ENCODE measurements around the gene TTC33.
"Not testable (repeated sequence)": the region's sequence is repeated elsewhere in the genome, so short reads cannot be mapped to it uniquely, and the experiment has no call there.

TTC33 gene

DNA sequence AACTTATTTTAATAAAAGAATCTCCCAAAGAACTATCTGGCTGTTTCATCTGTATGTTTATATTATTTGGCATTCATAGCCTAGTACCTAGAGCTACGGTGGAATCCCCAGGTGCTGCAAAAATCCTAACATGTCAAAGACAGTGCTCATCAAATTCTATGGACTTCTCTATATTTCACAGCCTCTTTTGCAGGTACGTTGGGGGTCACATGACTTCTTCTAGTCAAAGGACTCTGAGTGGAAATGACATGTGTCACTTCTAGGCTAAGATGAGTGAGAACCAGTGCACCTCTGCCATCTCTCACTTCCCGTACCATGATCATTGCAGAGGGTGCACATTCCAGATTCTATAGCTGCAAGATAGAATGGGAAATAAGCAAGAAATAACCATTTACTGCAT is 148.6 kb downstream of the TTC33 start:
- DNase-seq (ENCODE audit: low read depth) = no peak

DNA sequence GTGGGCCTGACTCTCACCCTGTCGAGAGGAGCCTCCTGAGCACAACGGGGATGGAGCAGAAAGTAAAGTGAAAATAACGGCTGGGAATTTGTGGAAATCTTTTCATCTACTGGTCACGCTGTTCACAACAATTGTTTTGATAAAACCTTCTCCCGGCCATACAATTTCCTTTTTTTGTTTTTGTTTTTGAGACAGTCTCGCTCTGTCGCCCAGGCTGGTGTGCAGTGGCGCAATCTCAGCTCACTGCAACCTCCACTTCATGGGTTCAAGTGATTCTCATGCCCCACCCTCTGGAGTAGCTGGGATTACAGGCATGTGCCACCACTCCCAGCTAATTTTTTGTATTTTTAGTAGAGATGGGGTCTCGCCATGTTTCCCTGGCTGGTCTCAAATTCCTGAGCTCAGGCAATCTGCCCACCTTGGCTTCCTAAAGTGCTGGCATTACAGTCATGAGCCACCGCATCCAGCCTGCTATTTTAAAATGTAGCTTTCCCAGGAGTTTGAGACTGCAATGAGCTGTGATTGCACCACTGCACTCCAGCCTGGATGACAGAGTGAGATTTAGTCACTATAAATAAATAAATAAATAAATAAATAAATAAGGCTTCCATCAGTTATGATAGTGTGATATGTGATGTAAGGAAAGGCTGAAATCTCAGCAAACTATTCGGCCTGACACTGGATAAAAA is 149.5 kb downstream of the TTC33 start:
- DNase-seq (ENCODE audit: low read depth) = no peak

DNA sequence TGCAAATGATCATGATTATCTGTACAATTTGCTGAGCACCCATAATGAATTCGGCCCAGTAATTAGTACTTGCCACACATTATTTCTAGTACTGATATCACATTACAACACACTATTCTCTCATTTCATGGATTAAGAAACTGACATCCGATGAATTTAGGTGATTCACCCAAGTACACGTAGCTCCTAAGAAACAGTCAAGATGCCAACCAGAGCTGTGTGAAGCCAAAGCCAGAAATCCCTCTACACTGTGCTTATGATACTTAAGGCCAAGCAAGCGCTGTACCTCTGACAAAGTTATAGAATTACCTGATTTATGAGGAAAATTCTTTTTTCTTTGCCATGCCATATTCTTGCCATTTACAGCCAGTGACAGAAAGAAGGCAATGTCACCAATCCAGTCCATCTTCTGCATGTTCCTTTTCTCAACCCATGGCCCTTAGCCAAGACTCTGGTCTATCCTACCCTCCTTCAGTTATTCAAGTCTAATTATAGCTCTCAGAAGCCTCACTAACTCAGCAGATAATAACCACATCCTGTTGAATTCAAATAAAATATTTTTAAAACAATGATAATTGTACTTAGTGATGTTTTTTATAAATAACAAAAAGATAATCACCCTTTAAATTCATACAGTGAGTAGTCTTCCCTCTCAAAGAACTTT is 150.3 kb downstream of the TTC33 start:
- no peak for DNase-seq (ENCODE audit: low read depth)

DNA sequence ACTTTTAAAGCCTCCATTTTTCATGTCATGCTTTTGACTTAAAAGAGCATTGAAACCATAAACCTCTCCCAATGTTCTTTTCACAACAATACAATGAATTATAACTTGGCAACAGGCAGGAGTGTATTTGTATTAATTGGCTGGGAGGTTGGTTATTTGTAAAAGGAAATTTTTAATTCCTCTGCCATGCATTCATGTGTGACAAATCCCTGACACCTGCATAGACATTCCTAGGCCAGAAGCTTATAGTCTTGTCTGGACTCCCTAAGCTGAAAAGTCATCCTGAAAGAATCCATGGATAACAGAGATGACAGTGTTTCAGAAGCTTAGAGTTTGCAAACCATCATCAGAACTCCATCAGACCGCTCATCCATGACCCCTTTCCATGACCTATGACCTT is 152.4 kb downstream of the TTC33 start:
- DNase-seq (ENCODE audit: low read depth) = no peak

DNA sequence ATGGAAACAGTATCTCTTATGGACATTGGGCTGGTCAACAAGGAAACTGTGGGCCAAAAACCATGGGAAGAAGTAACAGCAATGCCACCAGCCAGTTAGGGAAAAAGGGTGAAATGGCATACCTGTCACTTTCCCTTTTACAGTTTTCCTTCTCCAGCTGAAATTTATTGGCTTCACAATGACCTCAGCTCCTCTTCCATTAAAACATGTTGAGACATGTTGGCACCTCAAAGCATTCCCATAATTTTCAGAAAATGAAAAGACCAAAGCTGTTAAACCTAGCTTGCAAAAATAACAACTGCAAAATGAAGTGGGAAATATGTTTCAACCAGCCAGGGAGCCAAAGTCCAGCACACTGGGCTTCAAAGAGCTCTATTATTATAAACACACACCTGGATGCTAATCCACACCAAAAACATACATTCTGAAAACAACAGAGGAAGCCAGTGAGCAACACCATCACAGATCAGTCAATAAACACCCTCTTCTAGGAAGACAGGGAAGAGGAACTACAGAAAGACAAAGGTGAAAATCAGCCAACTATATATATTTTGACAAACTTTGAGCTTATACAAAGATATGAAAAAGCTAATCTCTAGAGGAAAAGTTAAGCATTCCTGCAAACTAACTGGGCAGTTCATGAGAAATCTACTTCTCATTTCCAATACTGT is 154.4 kb downstream of the TTC33 start:
- no peak for DNase-seq (ENCODE audit: low read depth)

DNA sequence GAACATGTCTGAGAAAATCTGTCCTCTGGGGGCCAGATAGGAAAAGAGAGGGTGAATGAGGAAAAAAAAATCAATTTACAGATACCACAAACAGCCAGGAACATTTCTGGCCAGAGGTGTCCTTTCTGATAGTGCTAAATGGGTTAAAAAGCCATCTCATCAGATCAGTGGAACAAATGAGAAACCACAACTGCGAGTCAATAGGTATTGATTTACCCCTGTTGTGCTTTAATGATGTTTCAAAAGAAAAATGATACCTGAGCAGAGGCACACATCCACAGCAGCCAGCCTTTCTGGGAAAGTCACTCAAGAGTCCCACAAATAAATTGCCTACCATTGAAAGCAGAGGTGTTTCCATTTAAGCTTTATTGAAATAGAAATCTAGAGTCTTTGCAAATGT is 155.4 kb downstream of the TTC33 start:
- DNase-seq (ENCODE audit: low read depth) = no peak

DNA sequence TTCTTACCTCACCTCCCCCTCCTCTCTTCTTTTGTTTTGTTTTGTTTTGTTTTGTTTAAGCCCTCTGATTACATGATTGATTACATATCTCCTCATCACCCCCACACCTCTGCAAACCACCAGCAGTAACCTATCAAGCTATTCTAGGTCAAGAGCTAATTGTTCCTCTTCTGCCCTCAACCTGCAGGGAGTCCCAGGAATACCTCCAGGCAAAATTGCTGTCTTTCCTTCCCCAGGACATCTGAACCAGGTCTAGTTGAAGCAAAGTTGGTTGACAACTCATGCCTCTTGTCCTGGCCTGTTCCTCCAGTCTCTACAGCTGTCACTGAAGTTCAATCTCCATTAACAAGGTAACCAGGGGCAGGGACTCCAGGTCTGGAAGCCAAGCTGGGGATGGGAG is 156.1 kb downstream of the TTC33 start:
- no peak for DNase-seq (ENCODE audit: low read depth)

DNA sequence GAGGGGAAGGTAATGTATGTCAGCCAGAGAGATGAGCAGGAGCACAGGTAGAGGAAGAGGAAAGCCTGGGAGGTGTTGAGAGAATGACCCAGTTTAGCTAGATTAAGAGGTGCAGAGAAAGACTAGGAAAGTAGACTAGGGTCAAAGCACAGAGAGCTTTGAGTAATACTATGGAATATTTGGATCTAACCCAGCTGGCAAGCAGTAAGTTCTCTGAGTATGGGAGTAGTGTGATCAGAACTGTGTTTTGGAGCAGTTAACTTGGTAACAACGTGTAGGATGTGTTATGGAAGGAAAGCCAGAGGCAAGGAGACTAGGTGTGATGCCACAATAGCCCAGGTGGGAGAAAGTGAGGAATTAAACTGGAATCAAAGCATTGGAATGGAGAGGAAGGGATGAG is 160.9 kb downstream of the TTC33 start:
- peak; percentile 24 for DNase-seq (ENCODE audit: low read depth)

DNA sequence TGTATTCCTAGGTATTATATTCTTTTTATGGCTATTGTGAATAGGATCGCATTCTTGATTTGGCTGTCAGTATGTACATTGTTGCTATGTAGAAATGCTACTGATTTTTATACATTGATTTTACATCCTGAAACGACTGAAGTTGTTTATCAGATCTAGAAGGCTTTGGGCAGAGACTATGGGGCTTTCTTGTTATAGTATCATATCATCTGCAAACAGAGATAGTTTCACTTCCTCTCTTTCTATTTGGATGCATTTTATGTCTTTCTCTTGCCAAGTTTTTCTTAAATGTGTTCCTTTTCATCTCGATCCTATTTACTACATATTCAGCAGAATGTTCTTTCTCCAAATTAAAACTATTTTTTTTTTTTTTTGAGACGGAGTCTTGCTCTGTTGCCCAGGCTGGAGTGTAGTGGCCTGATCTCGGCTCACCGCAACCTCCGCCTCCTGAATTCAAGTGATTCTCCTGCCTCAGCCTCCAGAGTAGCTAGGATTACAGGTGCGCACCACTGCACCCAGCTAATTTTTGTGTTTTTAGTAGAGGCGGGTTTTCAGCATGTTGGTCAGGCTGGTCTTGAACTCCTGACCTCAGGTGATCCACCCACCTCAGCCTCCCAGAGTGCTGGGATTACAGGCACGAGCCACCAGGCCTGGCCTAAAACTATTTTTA is 163.9 kb downstream of the TTC33 start:
- DNase-seq (ENCODE audit: low read depth) = not testable (repeated sequence)

DNA sequence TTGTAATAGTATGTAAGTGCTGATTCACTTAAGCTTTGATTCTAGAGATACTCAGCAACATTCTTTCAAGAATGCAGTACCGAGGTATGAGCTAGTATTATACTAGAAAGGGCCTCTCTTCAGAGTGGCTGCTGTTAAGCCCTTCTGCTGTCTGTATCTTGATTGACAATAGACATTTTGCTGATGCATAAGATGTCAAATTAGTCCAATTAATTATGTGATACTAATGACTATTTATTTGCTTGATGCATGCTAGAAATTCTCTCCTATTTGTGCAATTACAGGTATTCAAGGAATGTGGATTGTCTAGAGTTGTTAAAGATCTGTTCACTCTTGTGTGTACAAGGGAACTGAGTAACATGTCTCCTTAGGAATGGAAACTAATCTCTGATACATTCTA is 168.4 kb downstream of the TTC33 start:
- DNase-seq (ENCODE audit: low read depth) = no peak

DNA sequence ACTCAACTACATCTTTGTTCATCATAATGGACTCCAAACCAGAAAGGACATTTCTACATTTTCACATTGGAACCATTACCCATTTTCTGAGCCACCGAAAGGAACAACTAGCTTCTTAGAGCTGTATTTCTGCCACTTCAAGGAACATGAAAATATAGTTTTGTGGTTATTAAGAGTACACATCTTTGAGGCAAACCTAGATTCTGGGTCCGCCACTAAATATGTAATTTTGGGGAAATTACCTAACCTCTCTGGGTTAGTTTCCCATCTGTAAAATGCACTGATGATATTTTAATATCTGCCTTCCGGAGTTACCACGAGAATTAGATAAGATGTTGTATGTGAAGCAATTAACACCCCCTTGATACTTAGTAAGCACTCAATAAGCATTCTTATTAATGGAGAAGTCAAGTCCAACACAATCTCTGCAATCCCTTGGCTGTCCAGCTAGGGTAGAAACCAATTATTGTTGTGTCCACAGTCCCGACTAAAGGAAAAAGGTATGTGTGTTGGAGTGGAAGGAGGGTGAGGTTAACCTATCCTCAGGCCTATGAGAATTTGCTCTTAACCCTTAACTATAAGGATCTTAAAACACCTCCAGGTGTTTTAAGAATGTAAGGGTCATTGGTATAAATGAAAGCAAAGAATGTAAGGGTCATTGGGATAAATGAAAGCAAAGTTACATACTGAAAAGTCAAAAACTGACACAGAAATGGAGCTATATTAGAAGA is 170.1 kb downstream of the TTC33 start:
- DNase-seq (ENCODE audit: low read depth) = no peak

DNA sequence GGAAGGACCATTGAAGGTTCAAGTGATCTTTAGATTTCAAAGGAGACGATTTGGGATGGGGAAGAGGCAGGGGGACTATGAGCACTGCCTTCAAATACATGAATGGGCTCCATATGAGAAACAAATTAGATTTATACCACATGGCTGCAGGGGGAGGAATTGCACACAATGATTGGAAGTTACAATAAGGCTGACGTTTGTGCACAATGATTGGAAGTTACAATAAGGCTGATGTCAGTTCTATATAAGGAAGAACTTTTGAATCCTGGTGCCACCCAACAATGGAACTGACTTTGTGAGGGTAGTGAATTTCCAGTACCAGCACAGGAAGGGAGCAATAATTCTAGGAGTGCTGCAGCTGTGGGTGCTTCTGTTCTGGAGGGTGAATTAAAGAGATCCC is 171.7 kb downstream of the TTC33 start:
- DNase-seq (ENCODE audit: low read depth) = no peak

DNA sequence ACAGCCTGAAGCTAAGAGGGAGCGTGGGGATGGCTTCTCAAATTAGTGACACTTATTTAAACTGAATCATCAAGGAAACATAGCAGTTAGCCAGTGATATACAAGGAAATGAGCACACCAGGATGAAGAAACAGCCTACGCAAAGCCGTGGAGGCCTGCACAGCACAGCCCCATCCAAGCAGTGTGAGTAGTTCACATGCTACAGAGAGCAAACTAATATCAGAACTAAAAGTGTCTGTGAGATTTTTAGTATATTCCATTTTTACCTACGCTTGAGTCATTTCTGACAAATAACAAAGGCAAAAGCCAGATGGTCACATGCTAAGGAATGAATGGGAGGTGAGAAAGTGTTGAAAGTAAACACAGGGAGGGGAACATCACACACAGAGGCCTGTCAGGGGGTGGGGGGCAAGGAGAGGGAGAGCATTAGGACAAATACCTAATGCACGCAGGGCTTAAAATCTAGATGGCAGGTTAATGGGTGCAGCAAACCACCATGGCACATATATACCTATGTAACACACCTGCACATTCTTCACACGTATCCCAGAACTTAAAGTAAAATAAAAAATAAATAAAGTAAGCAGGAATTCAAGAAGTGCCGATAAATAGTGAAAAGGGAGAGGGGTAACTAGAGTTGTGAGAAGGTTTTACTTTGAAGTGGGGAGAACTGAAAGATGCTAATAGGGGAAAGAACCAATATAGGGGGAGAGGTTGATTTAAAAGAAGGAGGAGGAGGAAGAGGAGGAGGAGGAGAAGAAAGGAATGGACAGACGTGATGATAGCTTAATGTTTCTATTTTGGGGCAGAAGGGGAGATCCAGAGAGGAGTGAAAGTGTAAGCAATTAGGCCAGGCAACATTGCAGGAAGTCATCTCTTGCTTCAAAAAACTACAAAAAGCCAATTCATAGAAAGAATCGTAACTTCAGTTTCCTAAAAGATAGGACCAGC is 177.0 kb downstream of the TTC33 start:
- DNase-seq (ENCODE audit: low read depth) = no peak

DNA sequence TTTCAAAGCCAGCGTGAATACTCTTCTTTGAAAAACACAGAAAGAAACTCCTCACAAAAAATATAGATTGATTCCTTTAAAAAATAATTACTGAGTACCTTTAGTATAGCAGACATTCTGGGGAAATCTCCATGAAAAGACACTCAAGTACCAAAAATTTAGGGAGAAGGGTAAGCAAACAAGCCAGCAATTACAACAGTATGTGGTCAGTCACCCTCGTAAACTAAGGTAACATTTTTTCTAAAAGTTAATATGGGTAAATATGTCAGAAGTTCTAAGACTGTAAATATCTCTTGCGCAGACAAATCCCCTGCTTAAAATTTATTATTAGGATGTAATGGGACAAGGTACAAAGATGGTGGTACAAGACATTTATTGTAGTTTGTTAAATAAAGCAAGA is 178.0 kb downstream of the TTC33 start:
- no peak for DNase-seq (ENCODE audit: low read depth)

DNA sequence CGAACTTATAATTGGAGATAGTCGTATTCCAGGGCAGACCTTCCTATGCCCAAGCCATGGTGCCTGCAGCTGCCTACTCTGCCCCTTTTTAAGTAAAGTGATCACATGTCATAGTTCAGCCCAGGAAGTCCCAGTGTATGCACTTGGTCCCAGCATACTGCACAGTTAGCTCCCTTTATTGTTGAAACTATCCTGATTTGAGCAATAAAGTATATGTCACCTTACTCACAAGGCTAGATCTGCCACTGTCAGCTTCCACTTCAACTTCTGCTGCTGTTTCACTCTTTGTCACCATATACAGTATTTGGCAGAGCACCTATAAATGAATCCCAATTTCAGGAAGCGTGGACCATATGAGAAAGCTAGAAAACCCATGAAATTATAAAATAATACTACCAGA is 179.8 kb downstream of the TTC33 start:
- no peak for DNase-seq (ENCODE audit: low read depth)

DNA sequence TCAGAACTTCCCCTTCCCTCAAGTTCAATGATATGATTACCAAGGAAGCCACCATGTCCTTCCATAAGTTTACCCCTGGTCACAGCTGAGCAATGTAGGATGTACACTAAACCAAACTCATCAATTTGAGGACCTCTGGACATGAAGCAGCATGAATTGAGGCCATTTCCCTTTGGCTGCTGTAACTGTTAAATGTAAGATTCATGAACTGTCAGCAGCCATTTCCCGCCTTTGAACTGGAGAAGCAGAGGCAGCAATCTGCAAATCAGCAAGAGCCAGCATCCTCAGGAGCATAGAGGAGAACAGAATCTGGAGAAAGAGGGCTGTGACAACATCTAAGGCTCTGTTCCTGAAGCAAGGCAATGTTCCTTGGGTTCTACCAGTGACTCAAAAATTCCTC is 180.3 kb downstream of the TTC33 start:
- DNase-seq (ENCODE audit: low read depth) = no peak

DNA sequence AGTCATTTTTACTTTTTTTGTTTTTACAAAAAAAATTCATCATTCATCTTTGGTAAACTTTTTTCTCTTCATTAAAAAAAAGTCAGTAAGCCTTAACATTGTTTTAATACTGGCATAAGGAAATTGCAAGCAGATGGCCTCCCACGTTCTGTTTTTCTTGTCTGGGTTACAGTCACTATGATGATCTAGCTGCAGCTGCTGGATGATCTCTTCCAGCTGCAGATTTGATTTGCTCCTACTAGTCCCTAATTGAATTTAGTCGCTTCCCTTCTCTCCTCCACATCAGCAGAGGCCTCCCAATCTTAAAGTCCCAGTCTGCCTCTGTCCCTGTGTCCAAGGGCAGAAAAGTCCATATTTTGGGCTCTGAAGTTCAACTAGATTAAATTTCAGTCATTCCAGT is 182.8 kb downstream of the TTC33 start:
- DNase-seq (ENCODE audit: low read depth) = peak; percentile 84

DNA sequence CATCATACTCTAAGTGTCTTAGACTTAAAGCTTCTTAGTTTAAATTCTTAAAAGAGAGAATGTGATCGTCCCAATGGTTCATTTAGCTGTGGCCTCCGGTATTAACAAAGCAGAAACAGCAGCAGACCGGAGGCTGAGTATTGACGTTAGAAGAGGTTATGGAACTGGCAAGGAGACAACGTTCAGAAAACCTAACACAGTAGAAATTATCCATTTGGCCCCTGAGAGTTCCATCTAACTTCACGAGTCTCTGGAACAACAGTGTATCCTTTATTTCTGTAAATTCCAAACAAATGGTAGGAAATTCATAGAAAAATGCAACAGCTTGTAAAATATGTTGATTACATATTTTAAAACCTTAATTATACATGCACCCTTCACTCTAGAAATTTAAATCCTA is 183.4 kb downstream of the TTC33 start:
- no peak for DNase-seq (ENCODE audit: low read depth)

DNA sequence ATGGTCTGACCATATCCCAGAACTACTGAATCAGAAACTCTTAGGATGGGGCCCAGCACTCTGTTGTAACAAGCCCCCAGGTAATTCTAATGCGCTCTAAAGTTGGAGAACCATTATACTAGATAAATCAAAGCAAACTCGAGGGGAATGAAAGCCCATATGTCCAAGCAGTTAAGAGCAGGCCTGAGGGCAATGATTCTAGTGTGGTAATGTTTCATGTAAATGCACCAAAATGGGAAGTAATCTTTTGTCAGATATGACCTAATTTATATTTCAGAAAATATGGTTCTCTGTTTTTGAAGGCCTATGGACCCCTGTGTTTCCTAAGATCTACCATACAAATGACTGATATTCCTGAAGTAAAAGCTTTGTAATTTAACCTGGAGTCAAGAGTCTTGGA is 184.0 kb downstream of the TTC33 start:
- no peak for DNase-seq (ENCODE audit: low read depth)

DNA sequence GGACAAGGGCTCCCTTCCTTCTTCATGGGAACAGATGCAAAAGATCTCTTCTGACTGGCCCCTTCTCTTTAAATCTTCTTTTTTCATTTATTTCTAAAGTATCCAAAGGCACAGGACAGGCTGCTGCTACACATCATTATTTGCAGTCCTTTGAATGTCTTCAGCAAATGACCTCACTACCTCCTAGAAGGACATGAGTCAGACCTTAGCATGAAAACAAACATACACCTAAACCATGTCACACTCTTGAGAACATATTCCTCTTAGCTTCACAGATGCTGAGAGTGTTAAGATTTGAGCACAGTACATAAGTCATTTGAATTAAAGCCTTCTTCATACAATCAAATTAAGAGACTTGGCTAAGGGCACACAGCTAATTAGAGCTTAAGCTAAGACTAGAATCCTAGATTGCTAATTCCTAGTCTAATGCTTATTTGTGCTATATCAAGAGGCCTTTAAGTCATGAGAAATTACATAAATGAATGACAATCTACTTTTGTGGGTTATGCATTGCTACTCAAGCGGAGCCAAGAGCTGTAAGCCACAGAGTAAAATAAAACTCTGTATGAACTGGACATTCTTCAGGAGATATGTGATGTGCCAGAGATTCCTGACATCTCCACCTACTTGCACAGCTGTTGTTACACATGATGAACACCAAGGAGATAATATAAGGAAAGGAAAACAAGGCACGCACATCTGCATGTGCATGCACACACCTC is 185.2 kb downstream of the TTC33 start:
- DNase-seq (ENCODE audit: low read depth) = no peak
